K562 (cell line): ENCODE measurements around the gene DOK7.

Experiments
- CHD2 ChIP-seq: IDR thresholded peaks from 2 replicates; pipeline ENCODE4 v1.6.1; 2011; ENCODE audit warnings: low read depth, low read length
- GABPB2 ChIP-seq: fragments of 250-450 bp; sonication (Bioruptor Pico); conservative IDR thresholded peaks from 2 replicates; pipeline ENCODE4 v1.5.1; 2021; ENCODE audit warnings: mild to moderate bottlenecking
- HDAC1 ChIP-seq, 2 experiments: fragments of 450-650 bp; IDR thresholded peaks; 2 replicates each; pipeline ENCODE4 v1.6.1; 2016 to 2017; ENCODE audit warnings: inconsistent platforms in 1 of 2, mild to moderate bottlenecking in 1 of 2, moderate library complexity in 1 of 2
- MBD1 ChIP-seq: fragments of 250-450 bp; sonication (Bioruptor Pico); IDR thresholded peaks from 2 replicates; pipeline ENCODE4 v1.8.0; 2022; ENCODE audit warnings: inconsistent platforms
- MXI1 ChIP-seq: IDR thresholded peaks from 2 replicates; pipeline ENCODE4 v1.6.1; 2011; ENCODE audit warnings: low read depth, mild to moderate bottlenecking, improper control_type of control experiment, low read length
- NR2F6 ChIP-seq: fragments of 450-650 bp; formaldehyde crosslinking; IDR thresholded peaks from 2 replicates; pipeline ENCODE4 v1.4.0; 2020; ENCODE audit warnings: mild to moderate bottlenecking
- TCF7 ChIP-seq: sonication (generic); IDR thresholded peaks from 2 replicates; pipeline ENCODE4 v1.6.1; 2016; ENCODE audit warnings: antibody characterized with exemption, borderline replicate concordance
- ZNF133 ChIP-seq: fragments of 250-450 bp; sonication (Bioruptor Pico); IDR thresholded peaks from 2 replicates; pipeline ENCODE4 v1.4.0; 2020; ENCODE audit warnings: mild to moderate bottlenecking
- ZNF3 ChIP-seq: fragments of 250-450 bp; sonication (Bioruptor Pico); IDR thresholded peaks from 2 replicates; pipeline ENCODE4 v1.5.0; 2021; ENCODE audit warnings: mild to moderate bottlenecking, moderate library complexity

- TF ChIP-seq MXI1 (no peak), GABPB2 (CRISPR knock-in tag) (no peak), MBD1 (CRISPR knock-in tag) (no peak), ZNF133 (CRISPR knock-in tag) (no peak), ZNF3 (CRISPR knock-in tag) (no peak), NR2F6 (CRISPR knock-in tag) (no peak), TCF7 (no peak), HDAC1 (IDR thresholded peaks at IDR 0.05) (no peak), CHD2 (no peak)
These were observed 57.9 kb downstream of the DOK7 start for GRCh38 chr4:3520796-3521600.
